C4-2B (cell line): Measurements from ENCODE around the gene TTC12.
A peak's percentile ranks its signal among the peaks of the same experiment; 100 is the strongest.

Experiments used
- H3K27ac ChIP-seq: fragments of 450-650 bp; 2 replicates; pipeline ENCODE4 v1.5.1; 2017
- CTCF ChIP-seq: fragments of 450-650 bp; conservative IDR thresholded peaks from 2 replicates; pipeline ENCODE4 v1.5.1; 2017; ENCODE audit warnings: mild to moderate bottlenecking
- ZFX ChIP-seq: fragments of 450-650 bp; IDR thresholded peaks from 2 replicates; pipeline ENCODE4 v1.6.1; 2017

TTC12 gene

GRCh38 chr11:113314065-113314388, 356 bp upstream of the TTC12 start:
- H3K27ac ChIP-seq, result peak overlapping the region; percentile 74
- TF ChIP-seq ZFX (no peak), CTCF (no peak)

- H3K27ac ChIP-seq, result no peak overlapping the region; the same call in 1 of the 2 replicates
- TF ChIP-seq ZFX (no peak), CTCF (no peak)
Observed at GRCh38 chr11:113315811-113316210, 1.4 kb downstream of the TTC12 start.

GRCh38 chr11:113316256-113316655, 1.9 kb downstream of the TTC12 start:
- TF ChIP-seq CTCF (no peak), ZFX (no peak)
- no peak overlapping the region for H3K27ac ChIP-seq

GRCh38 chr11:113317339-113317738, 3.0 kb downstream of the TTC12 start:
- no peak overlapping the region for H3K27ac ChIP-seq
- TF ChIP-seq CTCF (no peak), ZFX (no peak)

GRCh38 chr11:113319085-113319484, 4.7 kb downstream of the TTC12 start:
- TF ChIP-seq CTCF (no peak), ZFX (no peak)
- no peak overlapping the region for H3K27ac ChIP-seq

GRCh38 chr11:113322158-113322557, 7.8 kb downstream of the TTC12 start:
- TF ChIP-seq ZFX, result no peak
- TF ChIP-seq CTCF, result no peak

GRCh38 chr11:113324250-113324649, 9.9 kb downstream of the TTC12 start:
- no peak overlapping the region for H3K27ac ChIP-seq
- TF ChIP-seq CTCF, result no peak
- no peak for TF ChIP-seq ZFX

More at GRCh38 chr11:113322158-113322557, 7.8 kb downstream of the TTC12 start:
- H3K27ac ChIP-seq, result no peak overlapping the region
